ENCODE results near the gene BDKRB1.

DNA sequence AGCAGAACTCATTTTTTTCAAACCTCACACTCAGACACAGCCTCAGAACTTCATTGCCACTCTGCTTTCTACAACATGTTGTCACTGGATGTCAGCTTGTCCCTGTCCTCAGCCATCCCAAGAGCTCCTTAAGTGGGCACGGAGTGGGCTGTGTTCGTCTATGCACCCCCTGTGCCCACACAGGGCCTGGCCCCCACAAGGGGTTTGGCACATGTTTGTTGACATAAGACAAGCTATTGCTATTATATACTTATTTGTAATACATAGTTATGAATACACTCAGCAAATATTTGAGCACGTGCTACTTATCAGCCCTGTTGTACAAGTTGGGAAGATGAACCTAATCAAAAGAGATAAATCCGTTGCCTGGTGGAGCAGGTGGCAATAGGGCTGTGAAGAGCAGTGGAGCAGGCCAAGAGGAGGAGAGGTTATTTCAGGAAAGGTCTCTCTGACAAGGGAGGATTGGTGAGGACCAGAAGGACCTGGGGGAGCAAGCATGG lies 4.3 kb upstream of the BDKRB1 start:
- no peak for TF ChIP-seq POLR2A (IDR thresholded peaks at IDR 0.05; ENCODE audit: low read depth, low read length)
- TF ChIP-seq, protein P1, sequence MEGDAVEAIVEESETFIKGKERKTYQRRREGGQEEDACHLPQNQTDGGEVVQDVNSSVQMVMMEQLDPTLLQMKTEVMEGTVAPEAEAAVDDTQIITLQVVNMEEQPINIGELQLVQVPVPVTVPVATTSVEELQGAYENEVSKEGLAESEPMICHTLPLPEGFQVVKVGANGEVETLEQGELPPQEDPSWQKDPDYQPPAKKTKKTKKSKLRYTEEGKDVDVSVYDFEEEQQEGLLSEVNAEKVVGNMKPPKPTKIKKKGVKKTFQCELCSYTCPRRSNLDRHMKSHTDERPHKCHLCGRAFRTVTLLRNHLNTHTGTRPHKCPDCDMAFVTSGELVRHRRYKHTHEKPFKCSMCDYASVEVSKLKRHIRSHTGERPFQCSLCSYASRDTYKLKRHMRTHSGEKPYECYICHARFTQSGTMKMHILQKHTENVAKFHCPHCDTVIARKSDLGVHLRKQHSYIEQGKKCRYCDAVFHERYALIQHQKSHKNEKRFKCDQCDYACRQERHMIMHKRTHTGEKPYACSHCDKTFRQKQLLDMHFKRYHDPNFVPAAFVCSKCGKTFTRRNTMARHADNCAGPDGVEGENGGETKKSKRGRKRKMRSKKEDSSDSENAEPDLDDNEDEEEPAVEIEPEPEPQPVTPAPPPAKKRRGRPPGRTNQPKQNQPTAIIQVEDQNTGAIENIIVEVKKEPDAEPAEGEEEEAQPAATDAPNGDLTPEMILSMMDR (IDR thresholded peaks at IDR 0.05; ENCODE audit: extremely low read depth in 1 of 2, insufficient read depth in 1 of 2, low read depth in 1 of 2, low read length in 2 of 2): no peak
- no peak for TF ChIP-seq POLR2AphosphoS5 (IDR thresholded peaks at IDR 0.05; ENCODE audit: insufficient read depth, low read depth, low read length)
- no peak for TF ChIP-seq FOS (IDR thresholded peaks at IDR 0.05; ENCODE audit: borderline replicate concordance, insufficient read depth, low read length)
